ENCODE measurements around the gene WDFY2. TPM values are rescaled to one million over a fixed set of nuclear protein-coding genes. Genes with fewer than 3 reads are reported as not detected.

Gene WDFY2
- total and polyA plus RNA-seq, 2 of the 8 experiments (the other 6 are each of a cell fraction or from before 2014, with no cell fraction given) = 13.9 to 29.0 TPM

- no peak overlapping the region for H2AFZ ChIP-seq (ENCODE audit: low read length)
- no peak for TF ChIP-seq SRF (IDR thresholded peaks at IDR 0.05; ENCODE audit: low read depth, low read length)
- TF ChIP-seq CBX5 (IDR thresholded peaks at IDR 0.05; ENCODE audit: low read depth, low read length) = no peak
- no peak for TF ChIP-seq SP2 (IDR thresholded peaks at IDR 0.05; ENCODE audit: low read length)
- no peak for TF ChIP-seq TAF7 (optimal IDR thresholded peaks at IDR 0.05; ENCODE audit: borderline replicate concordance, low read depth, low read length)
- no peak for TF ChIP-seq TEAD4 (IDR thresholded peaks at IDR 0.05; ENCODE audit: low read depth, low read length)
- TF ChIP-seq KDM5A (IDR thresholded peaks at IDR 0.05; ENCODE audit: low read length) = no peak
- no peak for TF ChIP-seq CBX8 (IDR thresholded peaks at IDR 0.05; ENCODE audit: borderline replicate concordance, low read depth, low read length)
- no peak for TF ChIP-seq CREB1 (IDR thresholded peaks at IDR 0.05)
- TF ChIP-seq RNF2 (IDR thresholded peaks at IDR 0.05; ENCODE audit: borderline replicate concordance, low read depth, low read length, missing control alignments, poor library complexity, severe bottlenecking) = no peak
- no peak for TF ChIP-seq ZNF274 (IDR thresholded peaks at IDR 0.05; ENCODE audit: borderline replicate concordance, extremely low read depth, low read length)
- no peak for TF ChIP-seq PHF8 (conservative IDR thresholded peaks at IDR 0.05; ENCODE audit: low read depth, low read length)
- H3K14ac ChIP-seq (ENCODE audit: insufficient read length) = no peak overlapping the region
- H3K4ac ChIP-seq (replicated peaks; ENCODE audit: insufficient read length, low read depth, low read length) = no peak overlapping the region
- no peak for FAIRE-seq
- H2BK5ac ChIP-seq (ENCODE audit: low read depth, low read length) = no peak overlapping the region
- no peaks in the 10 kb centered on the region; the same call in none of the 2 replicates for H3K79me1 ChIP-seq (ENCODE audit: low read depth, low read length)
- no peak overlapping the region for H2BK12ac ChIP-seq (ENCODE audit: low read depth, low read length)
- no peaks in the 10 kb centered on the region for H4K20me1 ChIP-seq (replicated peaks in 1 of 2; ENCODE audit: control insufficient read depth in 1 of 2, insufficient read depth in 2 of 2, low read length in 2 of 2)
- no peak overlapping the region for H3K4me3 ChIP-seq (ENCODE audit: extremely low read depth in 1 of 4, insufficient read depth in 2 of 4, low read depth in 3 of 4, low read length in 4 of 4)
- ChIA-PET POLR2A (ENCODE audit: partially characterized antibody) (interaction anchor here (1.2 to 2.3 kb wide), 2 partner anchors 98 to 288 kb away, joined by 3 to 8 read pairs; partner anchors contain the start of gene INTS6), CTCF (ENCODE audit: partially characterized antibody) (interaction anchor here (1.2 to 2.2 kb wide), 5 partner anchors 9 to 295 kb away, joined by 3 to 8 read pairs (median 4); no protein-coding TSS in a partner anchor)
- H3K27ac ChIP-seq (ENCODE audit: low read depth, low read length) = no peak overlapping the region
- no peak overlapping the region for H3K56ac ChIP-seq (replicated peaks; ENCODE audit: insufficient read length, low read depth, low read length)
- peaks cover 2 to 21% (median 8%) of the 10 kb centered on the region in 4 experiments for H3K36me3 ChIP-seq (ENCODE audit: control insufficient read depth in 2 of 4, insufficient read depth in 4 of 4, low read length in 3 of 4)
- H3K23me2 ChIP-seq (ENCODE audit: low read depth, low read length) = no peaks in the 10 kb centered on the region
- H3K4me1 ChIP-seq (replicated peaks in 1 of 4; ENCODE audit: control insufficient read depth in 3 of 4, insufficient read depth in 4 of 4, low read length in 3 of 4) = no peaks in the 10 kb centered on the region
- no peak overlapping the region for H4K5ac ChIP-seq (ENCODE audit: insufficient read length, low read depth, low read length)
- H3K23ac ChIP-seq (ENCODE audit: insufficient read length) = no peak overlapping the region
- H3K27me3 ChIP-seq (replicated peaks in 1 of 4; ENCODE audit: control insufficient read depth in 3 of 4, extremely low read depth in 1 of 4, insufficient read depth in 3 of 4, low read length in 3 of 4) = no peaks in the 10 kb centered on the region
- no peak overlapping the region for H2BK20ac ChIP-seq (ENCODE audit: low read length)
- H3K9ac ChIP-seq (replicated peaks in 1 of 4; ENCODE audit: extremely low read depth in 1 of 4, low read depth in 3 of 4, low read length in 3 of 4) = no peak overlapping the region
- 94% methylated on average over 5 of the region's 5 CpGs; no CpG with 5 or more reads in 1 of the 2 experiments for WGBS, 2 experiments (ENCODE audit: extremely low coverage in 1 of 2, insufficient coverage in 1 of 2, insufficient read length in 1 of 2, insufficient replicate concordance in 2 of 2, low coverage in 1 of 2, low lambda C conversion rate in 2 of 2, missing lambda C conversion rate in 1 of 2)
- H2BK15ac ChIP-seq (ENCODE audit: low read length) = no peak overlapping the region
- no peaks in the 10 kb centered on the region for H3K79me2 ChIP-seq (ENCODE audit: control insufficient read depth in 1 of 2, insufficient read depth in 2 of 2, low read length in 2 of 2)
- no peaks in the 10 kb centered on the region for H3K9me3 ChIP-seq (ENCODE audit: insufficient read depth in 2 of 2, low read depth in 1 of 2, low read length in 1 of 2)
- H3K18ac ChIP-seq (ENCODE audit: extremely low read depth, low read length) = no peak overlapping the region
- no peak for DNase-seq (ENCODE audit: low read depth in 1 of 2, low spot score in 2 of 2)
- no peak overlapping the region for H2AK5ac ChIP-seq (ENCODE audit: low read depth, low read length)
- H3K4me2 ChIP-seq (ENCODE audit: insufficient read depth in 1 of 2, low read depth in 2 of 2, low read length in 2 of 2) = no peak overlapping the region
- no peak overlapping the region for H4K91ac ChIP-seq (replicated peaks; ENCODE audit: insufficient read length, low read length)
- H4K8ac ChIP-seq (ENCODE audit: extremely low read depth, insufficient read depth, low read length) = no peak overlapping the region
- H2BK120ac ChIP-seq (replicated peaks; ENCODE audit: low read depth, low read length) = no peak overlapping the region
Measured at GRCh38 chr13:51740698-51741097, 156.4 kb downstream of the WDFY2 start.

Data from H1 (cell line).